HEK293T (cell line): ENCODE results near the gene RABGGTB.

Source experiments
- ARNT ChIP-seq: fragments of 450-650 bp; IDR thresholded peaks from 2 replicates; pipeline ENCODE4 v1.6.1; 2017; ENCODE audit warnings: mild to moderate bottlenecking
- BHLHE40 ChIP-seq: fragments of 450-650 bp; IDR thresholded peaks from 2 replicates; pipeline ENCODE4 v1.6.1; 2016; ENCODE audit warnings: mild to moderate bottlenecking, moderate library complexity, borderline replicate concordance
- L3MBTL2 ChIP-seq: fragments of 450-650 bp; conservative IDR thresholded peaks from 2 replicates; pipeline ENCODE4 v1.6.1; 2016; ENCODE audit warnings: mild to moderate bottlenecking
- PKNOX1 ChIP-seq: fragments of 450-650 bp; IDR thresholded peaks from 2 replicates; pipeline ENCODE4 v1.6.1; 2016
- SUZ12 ChIP-seq: fragments of 450-650 bp; IDR thresholded peaks from 2 replicates; pipeline ENCODE4 v1.6.1; 2016; ENCODE audit warnings: mild to moderate bottlenecking
- TARDBP ChIP-seq: fragments of 450-650 bp; IDR thresholded peaks from 2 replicates; pipeline ENCODE4 v1.6.1; 2016

- TF ChIP-seq PKNOX1 (no peak), BHLHE40 (no peak), TARDBP (no peak), ARNT (no peak), SUZ12 (no peak), L3MBTL2 (no peak)
These were observed 15.3 kb upstream of the RABGGTB start for GRCh38 chr1:75770761-75771160.
